Anterior cingulate cortex (tissue), 58 donors: Measurements from ENCODE around the gene SLX4.

Source experiments
- DNase-seq, 58 donors: peaks; one replicate each; lab custom pipeline; 2025; lab: John Stamatoyannopoulos, UW

Gene SLX4

GRCh38 chr16:3601614-3602319 is 9.6 kb downstream of the SLX4 start:
- no peak for DNase-seq

DNA sequence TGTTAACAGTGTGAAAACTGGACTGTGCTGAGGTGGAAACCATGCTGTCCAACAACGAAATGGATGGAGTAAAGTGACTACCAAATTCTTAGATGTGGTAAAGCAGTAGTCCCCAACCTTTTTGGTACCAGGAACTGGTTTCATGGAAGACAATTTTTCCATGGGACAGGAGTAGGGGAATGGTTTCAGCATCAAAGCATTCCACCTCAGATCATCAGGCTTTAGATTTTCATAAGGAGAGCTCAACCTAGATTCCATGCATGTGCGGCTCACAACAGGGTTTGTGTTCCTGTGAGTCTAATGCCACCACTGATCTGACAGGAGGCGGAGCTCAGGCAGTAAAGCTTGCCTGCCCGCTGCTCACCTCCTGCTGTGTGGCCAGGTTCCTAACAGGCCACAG is 11.5 kb downstream of the SLX4 start:
- no peak for DNase-seq

GRCh38 chr16:3599121-3599520 is 12.3 kb downstream of the SLX4 start:
- DNase-seq = no peak

GRCh38 chr16:3598236-3598635 is 13.2 kb downstream of the SLX4 start:
- no peak for DNase-seq

DNA sequence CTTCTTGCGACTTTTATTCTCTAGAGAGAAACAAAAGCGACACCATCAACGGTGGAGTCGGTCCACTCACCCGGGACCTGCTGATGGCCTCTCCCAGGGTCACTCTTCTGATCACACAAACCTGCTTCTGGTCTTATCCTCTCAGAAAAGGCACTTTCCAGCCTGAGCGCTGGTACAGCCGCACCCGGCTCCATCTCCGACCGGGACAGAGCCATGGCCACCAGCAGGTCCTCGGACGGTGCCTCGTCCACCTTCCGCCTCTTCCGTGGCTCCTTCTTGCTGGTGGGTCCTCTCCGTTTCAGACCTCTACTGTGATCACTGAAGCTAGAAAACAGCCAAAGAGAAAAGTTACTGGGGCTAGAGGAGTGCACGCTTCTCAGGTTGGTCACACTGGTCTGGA is 13.7 kb downstream of the SLX4 start:
- no peak for DNase-seq

GRCh38 chr16:3597226-3597625 is 14.2 kb downstream of the SLX4 start:
- DNase-seq = no peak

DNA sequence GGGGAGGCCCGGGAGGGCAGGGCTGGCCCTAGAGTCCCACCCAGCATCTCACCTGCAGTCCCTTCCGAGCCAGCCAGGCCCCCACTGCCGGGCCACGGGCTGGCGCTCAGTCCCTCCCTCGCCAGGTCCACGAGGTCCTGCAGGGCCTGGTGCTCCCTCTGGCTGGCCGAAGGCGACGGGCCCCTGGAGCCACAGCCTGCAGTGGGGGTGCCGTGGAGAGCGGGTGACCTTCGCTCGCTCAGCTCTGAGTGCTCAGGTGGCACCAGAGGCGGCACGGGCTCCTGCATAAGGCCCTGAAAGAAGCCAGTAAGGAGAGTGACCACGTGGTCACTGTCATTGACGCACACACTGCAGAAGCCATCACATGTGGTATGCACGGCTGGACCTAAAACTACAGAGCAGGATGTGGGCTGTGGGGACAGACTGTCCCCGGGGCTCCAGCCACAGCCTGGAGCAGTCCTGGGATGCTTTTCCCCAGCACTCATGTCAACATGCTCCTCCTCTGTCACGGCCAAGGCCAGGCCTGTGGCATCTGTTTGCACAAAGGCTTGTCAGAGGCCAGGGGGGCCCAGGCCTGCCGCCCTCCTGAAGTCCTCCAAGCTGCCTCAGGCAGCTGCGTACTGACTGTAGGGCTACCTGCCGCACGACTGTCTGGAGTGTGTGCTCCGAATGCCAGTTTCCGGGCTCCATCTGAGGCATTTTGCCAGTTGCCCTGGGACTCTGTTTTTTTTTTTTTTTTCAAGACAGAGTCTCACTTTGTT is 15.1 kb downstream of the SLX4 start:
- DNase-seq = no peak

- DNase-seq = no peak
Measured at GRCh38 chr16:3595521-3596021, 15.8 kb downstream of the SLX4 start.

DNA sequence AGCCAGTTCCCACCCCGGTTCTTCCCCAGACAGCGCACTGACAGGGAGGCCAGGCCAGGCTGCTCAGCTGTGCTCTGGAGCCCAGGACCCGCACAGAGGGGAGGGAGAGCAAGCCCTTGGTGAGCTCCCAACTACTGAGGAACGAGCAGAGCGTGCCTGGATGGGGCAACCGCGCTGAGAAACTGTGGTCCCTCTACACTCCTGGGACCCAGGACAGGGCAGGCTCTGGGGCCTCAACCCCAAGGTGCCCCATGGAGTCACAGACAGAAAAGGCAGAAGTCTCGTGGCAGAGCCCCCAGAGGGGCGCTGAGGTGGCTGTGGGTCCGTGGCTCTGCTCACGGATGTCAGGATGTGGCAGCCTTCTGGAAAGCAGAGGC is 16.3 kb downstream of the SLX4 start:
- no peak for DNase-seq

- DNase-seq = no peak
Measured at GRCh38 chr16:3594316-3595109, 16.9 kb downstream of the SLX4 start.

DNA sequence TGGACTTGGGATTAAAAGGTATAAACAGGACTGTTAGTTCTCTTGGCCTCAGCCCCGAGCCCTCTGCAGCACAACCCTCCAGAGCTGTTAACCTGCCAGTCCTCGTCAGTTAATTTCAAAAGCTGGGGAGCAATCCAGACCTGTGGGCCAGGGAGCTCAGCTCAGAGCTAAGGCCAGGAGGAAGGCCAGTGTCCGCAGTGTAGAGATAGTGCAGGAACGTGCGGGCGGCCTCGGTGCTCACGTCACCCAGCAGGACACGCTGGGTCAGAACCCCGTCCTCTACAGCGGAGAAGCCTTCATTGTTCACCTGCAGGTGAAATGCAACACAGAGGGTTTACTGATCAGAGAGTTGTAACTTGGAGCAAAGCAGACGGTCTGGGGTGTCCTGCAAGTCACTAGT is 18.8 kb downstream of the SLX4 start:
- no peak for DNase-seq

- DNase-seq = no peak
Measured at GRCh38 chr16:3591991-3592390, 19.4 kb downstream of the SLX4 start.

DNA sequence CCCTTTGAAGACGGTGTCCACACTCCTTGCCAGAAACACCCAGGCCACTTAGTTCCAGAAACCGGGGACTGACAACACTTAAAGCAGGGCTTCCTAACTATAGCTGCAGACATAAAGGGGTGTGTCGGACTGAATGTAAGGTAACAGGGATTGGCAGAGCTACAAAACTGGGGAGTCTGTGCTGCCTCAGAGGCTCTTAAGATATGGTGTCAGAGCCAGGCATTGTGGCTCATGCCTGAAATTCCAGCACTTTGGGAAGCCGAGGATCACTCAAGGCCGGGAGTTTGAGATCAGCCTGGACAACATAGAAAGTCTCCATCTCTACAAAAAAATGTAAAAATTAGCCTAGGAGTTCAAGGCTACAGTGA is 20.0 kb downstream of the SLX4 start:
- DNase-seq = no peak

GRCh38 chr16:3590736-3591435 is 20.5 kb downstream of the SLX4 start:
- DNase-seq = peak in 1 of 58 donors; percentile 3

DNA sequence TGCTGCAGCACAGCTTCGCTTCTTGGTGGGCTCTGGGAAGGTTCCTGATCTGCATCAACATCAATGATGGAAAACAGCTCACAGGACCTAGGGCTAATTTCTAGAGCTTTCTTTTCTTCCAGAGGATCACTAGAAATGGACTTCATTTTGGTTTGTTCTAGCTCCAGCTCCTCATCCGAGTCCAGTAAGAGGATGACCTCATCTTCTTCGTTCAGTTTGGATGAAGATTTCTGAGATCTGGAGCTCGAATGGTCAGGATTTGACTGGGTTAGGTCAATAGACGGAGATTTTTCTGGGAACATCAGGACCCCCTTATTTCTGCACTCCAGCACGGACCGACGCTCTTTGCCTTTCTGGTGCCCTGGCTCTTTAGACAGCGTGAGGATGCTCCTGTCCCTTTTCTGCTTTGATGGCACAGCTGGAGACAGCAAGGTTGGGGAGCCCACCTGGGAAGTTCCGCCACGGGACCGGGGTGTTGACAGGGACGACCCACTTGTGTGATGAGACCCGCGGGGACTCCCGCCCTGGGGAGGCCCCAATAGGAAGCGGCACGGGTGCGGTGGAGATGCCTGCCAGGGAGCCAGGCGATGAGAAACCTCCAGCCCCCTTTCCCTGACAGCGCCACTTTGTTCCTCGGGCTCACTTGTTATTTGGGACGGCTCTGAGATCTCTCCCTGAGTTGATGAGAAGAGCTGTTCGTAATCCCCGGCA is 21.3 kb downstream of the SLX4 start:
- no peak for DNase-seq

DNA sequence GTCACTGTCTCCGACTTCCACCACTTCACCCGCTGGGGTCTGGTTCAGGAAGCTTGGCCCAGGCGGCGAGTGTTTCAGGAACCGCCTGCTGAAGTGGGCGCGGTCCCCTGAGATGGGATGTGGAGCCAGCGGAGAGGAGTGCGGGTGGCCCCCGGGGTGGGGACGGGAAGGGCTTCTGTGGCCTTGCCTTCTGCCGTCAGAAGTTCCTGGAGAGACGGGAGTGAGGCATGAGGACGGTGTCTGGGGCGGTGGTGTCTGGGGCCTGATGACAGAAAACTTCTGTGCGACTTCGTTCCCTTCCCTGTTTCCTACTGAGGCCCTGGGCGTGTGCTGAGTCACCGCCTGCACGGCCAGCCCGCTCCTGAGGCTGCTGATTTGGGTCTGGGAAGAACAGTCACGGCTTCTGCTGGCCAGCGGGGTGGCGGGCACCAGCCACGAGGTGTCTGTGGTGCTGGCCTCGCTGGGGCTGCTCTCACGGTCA is 21.9 kb downstream of the SLX4 start:
- no peak for DNase-seq

GRCh38 chr16:3589001-3589400 is 22.4 kb downstream of the SLX4 start:
- DNase-seq = no peak

- no peak for DNase-seq
Measured at GRCh38 chr16:3587547-3588110, 23.8 kb downstream of the SLX4 start.

DNA sequence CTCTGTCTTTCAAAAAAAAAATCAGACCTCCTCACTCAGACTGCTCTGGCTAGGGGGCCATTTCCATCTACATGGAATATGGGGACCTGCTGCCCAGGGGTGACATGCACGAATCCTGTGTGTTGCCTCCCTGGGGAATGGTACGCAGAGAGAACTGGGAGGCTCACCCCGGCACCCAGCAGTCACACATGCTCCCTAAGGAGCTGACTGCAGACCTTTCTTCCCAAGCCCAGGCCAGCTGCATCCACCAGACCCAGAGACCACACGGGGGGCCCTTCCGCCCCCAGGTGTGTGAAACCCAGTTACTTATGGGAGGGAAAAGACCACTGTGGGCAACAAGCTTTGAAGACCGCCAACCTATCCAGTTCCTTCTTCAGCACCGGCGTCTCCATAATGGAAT is 27.0 kb downstream of the SLX4 start:
- DNase-seq = no peak
